COLO668 (cell line): ENCODE results near the gene SUMO3.
"Not testable (repeated sequence)": the region's sequence is repeated elsewhere in the genome, so short reads cannot be mapped to it uniquely, and the experiment has no call there.

Experiments
- DNase-seq: peaks from one replicate; lab custom pipeline; 2025; ENCODE audit not compliant: unreplicated experiment; lab: John Stamatoyannopoulos, UW

The SUMO3 gene

DNA sequence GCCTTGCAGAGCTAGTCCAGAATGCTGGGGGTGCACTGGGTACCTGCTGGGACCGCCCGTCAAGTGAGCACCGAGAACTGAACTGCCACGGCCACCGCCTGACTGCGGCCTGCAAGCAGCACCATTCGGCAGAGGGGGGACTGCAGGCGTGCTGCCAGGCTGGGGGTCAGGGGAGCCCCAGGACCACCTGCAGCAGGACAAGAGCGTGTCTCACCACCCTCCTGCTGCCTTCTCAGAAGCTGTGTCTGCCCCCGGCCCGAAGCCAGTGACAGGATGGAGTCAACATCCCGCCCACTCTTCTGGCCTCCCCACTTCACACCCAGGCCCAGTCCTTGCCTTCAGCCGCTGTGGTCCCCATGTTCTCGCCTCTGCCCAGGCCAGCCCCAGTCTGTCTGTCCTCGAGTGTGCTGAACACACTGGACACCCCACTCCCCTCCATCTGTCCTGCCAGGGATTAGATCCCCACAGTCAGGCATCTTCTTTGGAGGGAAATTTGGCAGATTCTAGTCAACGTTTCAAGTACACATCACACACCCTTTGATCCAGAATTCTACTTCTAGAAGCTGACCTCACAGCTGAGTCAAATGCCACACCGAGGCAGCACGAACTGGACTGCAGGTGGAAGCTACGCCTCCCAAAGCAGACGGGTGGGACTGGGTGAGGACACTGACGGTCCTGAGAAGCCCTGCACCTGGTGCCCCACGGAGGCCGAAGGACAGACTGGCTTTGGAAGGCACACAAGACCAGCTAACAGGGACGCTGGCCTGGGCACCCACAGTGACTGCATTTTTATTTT is 29.6 kb upstream of the SUMO3 start:
- DNase-seq: no peak

DNA sequence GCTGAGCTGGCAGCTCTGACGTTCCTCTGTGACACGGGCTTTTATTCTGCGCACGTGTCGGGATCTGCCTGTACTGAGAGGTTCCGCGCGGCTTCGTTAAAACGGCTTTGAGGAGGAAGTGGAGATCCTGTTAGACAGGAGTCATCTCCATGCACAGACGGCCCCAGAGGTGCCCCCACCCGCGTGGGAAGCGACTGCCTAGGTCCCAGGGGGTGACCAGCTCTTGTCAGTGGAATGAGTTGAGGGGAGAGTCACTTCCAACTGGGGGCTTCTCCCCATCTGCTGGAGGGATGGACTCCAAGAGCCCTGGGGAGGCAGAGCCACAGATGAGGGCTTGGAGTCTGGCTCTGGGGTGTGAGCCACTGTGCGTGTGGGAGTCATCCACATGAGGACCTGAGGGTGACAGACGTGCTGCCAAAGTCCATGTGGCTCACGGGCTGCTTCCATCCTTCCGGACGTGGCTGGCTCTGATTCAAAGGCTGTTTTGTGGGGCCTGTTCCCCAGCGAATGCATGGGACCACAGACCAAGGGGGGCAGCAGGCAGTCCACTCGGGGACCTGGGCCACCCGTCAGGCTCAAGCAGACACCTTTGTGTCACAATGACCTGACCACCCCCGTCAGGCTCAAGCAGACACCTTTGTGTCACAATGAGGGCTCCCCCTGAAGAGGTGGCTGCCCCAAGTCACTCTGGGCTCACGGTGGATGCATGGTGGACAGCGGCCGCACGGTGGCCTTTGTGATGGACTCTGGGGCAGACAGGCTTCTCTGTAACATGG is 28.8 kb upstream of the SUMO3 start:
- DNase-seq: peak; percentile 48

DNA sequence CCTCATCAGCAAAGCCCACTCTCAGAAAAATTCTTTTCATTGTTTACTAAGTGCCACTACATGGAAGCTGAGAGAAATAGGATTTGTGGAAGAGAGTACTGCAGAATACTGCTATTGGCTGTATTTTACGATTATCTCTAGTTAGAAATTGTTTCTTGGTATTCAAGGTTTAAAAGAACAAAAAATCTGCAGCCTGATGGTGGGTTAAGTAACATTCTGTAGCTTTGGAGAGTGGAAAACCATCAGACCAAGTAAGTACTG is 28.3 kb upstream of the SUMO3 start:
- no peak for DNase-seq

DNA sequence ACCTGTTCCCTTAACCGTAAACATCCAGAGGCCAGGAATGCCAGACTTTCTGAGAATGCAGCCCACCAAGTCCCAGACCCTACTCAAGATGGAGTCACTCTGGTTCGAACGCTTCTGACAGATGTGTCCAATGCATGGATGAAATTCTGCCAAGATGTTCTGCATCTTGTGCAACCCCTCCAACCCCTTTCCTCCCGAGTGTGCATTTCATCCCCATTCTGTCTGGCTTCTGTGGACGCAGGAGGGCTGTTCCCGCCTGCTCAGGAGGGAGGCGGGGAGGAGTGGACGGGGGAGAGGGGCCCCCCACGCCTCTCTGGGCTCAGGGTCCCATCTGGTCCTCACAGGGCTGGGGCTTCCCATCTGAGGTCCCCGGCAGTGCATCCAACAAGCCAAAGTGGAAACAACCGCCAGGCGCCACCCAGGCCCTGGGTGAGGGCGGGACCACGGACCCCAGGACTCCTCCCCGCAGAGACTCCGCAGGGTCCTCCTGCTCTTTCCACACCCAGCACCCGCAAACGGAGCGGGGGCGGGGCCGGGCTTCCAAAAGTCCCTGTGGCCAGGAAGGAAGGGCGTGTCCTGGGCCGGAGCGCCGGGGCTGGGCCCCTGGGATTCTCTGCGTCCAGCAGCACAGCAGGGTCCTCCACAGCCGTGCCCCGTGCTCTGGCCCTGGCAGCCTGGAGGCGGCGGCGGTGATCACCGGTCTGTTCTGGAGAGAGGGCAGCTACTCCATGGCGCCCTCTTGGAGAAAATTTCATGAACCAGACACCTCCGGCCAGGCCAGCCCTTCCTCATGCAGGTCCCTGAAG is 27.8 kb upstream of the SUMO3 start:
- peak; percentile 49 for DNase-seq

DNA sequence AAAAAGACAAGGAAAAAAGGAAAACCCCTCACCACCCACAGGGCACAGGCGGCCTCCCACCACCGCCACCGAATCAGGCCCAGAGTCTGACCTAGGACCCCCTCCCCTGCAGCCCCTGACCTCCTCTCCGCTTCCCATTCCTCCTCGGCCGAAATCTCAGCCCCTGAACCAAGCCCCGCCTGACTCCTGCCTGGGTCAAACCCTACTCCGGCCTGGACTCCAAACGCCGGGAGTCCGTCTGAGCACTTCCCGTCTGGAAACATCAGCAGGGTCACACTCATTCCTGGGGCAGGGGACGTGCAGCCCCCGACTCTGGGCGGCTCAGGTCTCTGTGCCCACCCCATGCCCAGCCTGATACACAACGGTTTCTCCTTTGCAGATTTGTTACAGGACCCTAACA is 26.4 kb upstream of the SUMO3 start:
- DNase-seq: no peak

DNA sequence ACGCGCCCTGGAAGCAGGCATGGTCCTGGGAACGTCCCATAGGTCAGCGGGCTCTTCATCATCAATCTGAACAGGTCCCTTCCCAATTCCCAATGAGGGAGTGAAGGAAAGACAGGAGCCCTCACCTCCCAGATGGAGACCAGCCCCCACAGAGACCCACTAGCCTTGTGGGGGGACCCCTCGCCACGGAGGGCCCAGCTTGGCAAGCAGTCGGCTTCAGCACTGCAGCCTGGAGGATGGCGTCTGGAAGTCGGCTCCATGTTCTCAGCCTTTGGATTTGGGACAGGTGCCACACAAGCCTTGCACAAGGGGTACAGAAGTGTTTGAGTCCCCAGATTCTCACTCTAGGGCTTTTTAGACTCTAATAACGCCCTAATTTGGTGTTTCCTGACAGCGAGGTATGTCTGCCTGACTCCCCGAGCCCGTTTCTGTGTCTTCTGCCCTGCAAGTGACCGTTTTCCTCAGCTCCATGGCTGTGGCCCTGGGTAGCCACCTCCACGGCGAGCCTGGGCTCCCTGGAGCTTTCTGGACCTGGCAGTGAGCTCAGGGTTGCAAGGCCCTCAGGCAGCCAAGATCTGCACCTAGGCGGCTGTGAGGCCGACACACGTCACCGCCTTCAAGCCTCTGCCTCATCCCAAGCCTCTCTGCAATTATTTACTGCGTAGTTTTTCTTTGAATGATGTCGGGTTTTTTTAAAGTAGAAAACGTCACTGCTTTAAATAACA is 25.0 kb upstream of the SUMO3 start:
- no peak for DNase-seq

DNA sequence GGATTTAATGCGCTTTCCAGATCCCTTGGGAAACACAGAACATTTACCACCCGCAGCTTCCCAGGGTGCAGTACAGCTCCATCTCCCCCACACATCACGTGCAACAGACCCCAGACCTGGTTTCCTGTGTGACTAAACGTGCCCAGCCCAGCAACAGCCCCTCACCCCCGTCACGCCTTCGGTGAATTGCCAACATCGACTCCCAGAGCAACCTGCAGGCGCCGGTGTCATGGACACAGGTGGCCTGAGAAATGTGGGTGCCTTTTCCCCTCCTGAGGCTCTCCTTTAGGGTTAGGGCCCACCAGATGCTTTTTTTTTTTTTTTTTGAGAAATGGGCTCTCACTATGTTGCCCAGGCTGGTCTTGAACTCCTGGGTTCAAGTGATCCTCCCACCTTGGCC is 24.2 kb upstream of the SUMO3 start:
- DNase-seq: no peak

DNA sequence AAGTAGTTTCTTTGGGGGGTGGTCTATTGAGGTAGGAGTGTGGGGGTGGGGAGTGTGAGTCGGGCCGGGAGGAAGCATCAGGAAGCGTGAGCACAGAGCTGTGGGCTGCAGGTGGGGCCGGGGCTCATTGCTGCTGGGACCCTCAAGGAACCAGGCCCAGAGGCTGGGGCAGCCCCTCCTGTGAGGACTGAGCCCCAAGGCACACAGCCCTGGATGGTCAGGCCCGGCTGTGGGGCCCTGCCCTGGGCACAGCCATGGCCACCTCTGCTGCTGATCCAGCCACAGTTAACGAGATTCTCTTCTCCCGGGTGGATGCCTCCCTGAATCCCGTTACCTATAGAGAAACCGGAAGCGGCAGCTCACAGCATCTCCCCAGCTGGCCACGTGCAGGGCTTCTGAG is 22.9 kb upstream of the SUMO3 start:
- DNase-seq: no peak

DNA sequence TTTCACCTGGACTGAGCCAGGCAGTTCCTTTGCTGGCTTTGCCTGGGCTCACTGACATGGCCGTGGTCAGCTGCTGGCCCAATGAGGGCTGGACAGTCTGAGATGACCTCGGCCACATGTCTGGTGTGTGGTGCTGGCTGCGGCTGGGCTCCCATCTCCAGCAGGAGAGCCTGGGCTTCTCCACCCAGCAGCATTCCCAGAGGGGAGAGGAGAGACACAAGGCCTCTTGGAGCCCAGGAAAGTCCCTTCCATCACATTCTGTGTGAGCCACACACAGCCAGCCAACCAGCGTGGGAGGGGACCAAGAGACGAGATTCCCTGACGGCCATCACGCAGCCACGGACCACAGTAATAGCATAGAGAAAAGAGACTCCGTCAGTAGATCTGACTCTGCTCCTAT is 21.1 kb upstream of the SUMO3 start:
- DNase-seq: no peak

DNA sequence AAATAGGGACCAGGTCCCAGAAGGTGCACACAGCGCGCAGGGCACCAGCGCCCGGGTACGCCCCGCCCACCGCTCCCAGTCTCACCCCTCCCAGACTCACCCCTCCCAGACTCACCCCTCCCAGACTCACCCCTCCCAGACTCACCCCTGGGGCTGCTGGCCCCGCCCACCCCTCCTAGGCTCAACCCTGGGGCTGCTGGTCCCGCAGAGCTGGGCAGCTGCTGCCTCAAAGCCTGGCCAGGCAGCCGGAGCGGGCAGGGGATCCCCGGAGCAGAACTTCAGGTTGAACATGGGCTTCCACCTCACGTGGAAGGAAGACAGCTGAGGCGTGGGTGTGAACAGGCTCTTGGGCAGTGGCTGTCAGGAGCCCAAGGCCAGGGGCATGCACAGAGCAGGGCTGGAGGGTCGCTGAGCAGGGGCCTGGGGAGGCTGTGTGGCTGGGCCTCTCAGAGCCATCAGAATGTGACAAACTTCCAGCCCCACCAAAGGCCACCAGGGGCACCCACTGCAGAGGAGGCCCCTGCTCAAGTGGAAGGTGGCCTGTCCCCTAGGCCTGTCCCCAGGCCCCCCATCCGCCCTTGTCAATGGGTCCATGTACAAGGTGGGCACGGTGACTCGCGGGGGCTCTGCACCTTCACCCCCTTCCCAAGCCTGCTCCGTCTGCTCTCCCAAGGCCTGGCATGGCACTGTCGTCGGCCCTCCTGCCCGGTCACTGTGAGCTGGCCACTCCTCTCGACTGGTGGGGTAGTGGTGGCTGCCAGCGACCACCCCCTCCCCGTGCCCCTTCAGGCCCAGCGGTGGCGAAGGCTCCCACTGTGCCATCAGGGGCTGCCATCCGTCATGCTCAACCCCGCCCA is 20.4 kb upstream of the SUMO3 start:
- DNase-seq: no peak

DNA sequence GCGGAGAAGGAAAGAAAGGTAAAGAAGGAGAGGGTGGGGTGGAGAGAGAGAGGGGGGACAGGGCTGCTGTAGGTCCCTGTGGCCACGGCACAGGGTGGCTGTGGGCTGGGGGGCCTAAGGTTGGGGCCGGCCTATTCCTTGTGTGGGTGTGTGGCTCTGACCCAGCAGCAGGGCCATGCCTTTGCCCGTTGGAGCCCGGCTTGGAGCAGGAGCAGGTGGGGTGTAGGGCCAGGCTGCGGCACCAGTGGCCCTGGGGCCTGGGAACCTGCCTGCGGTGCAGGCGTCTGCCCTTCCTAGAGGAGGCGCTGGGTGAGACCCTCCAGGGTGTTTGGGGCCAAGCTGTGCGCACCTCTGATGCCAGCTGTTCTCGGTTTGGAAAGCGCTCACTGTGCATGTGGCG is 19.7 kb upstream of the SUMO3 start:
- no peak for DNase-seq

DNA sequence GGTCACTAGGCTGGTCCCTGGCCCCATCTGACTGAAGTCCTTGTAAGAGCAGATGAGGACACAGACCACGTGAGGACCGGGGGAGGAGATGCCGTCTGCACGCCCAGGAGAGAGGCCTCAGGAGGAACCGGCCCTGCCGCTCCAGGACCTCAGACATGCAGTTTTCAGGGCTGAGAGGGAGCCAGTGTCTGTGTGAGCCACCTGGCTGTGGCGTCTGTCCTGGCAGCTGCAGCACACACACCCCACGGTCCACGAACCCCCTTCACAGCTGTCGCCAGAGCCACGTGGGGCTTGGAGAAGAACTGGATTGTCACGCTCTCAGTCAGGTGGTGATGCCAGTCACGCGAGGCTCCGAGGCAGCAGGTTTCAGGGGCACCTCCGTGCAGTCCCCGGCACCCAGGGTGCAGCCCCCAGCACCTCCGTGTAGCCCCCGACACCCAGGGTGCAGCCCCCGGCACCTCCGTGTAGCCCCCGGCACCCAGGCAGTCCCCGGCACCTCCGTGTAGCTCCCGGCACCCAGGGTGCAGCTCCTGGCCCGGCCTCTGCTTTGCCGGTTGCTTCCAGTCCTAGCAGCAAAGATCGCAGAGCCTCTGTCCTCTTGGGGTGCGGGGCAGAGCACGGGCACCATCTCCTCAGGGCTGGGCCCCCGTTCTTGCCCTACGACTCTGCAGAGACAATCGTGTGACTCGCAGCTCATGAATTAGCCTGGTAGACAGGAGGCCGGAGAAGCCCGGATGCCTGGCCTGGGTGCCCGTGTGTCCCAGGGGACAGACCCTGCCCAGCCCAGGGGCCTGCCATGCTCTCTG is 19.0 kb upstream of the SUMO3 start:
- peak; percentile 52 for DNase-seq

DNA sequence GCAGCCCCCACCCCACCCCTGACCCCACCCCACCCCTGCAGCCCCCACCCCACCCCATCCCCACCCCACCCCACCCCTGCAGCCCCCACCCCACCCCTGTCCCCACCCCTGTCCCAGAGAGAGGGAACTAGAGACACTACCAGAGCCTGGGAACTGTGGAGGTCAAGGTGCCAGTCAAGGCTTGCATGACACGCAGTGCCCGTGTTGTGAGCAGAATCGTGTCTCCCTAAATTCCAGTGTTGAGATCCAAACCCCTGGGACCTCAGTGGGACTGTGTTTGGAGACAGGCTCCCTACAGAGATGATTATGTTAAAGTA is 18.4 kb upstream of the SUMO3 start:
- no peak for DNase-seq

DNA sequence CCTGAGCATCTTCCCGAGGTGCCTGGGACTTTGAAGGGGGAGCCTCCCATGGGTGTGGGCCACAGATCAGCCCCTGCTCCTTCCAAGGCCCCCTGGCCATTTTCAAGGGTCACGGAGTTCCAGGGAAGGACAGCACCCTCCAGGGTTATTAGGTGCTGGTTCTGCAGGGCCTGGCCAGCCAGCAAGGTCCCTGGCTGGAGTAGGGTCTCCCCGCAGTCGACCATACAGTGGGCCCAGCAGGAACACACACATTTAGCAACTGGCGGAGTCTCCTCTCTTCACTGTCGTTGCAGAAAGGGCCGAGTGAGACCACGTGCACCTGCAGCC is 17.7 kb upstream of the SUMO3 start:
- DNase-seq: no peak

DNA sequence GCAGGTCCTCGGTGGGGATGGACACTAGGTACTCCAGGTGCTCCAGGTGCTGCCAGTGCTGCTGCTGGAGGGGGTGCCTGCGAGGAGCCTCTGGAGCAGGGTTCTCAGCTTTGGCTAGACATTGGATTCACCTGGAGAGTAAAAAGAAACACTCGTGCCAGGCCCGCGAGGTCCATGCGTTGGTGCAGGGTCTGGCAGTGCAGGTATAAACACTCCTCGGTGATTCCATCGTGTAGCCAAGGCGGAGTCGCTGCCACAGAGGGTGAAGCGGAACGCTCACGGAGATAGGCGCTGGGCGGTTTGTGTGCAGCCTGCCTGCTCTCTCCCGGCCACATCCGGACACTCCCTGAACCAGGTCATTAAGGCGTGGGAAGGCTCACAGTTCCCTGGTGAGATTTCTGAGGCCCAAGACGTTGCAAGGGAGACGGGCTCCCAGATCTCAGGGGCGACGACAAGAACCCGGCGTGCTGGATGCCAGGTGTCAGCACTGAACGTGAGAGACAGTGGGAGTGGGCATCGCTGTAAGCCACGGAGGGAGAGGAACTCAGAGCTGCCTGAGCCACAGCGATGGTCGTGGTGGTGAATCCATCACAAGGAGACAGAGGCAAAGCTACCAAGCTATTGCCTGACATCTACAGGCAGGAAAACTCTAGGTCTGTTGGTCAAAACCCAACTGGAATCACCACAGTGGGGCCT is 17.2 kb upstream of the SUMO3 start:
- no peak for DNase-seq

DNA sequence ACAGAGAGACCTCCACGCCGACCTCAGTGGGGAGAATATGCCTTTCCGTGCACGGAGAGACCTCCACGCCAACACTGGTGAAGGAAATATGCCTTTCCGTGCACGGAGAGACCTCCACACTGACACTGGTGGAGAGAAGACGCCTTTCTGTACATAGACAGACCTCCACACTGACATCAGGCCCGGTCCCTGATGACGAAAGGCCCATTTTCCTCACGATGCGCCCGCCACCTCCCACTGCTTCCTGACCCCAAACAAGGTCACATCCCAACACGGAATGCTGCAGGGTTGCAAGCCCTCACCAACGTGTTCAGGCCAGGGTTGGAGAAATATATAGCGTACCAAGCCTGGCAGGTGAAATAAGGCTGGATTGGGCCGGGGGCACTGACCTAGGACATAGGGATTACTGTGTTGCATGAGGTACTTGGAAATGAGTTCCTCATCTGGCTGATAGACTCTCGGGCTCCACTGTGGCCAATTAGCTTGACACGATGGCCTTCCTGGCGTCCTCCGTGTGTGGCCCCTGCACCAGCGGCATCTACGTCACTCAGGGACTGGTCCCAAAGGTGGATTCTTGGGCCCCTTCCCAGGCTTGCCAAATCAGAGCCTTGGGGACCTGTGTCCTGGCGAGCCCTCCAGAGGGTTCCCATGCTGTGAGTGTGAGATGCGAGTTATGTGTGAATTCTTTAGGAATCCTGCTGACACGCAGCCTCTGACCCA is 16.5 kb upstream of the SUMO3 start:
- no peak for DNase-seq

DNA sequence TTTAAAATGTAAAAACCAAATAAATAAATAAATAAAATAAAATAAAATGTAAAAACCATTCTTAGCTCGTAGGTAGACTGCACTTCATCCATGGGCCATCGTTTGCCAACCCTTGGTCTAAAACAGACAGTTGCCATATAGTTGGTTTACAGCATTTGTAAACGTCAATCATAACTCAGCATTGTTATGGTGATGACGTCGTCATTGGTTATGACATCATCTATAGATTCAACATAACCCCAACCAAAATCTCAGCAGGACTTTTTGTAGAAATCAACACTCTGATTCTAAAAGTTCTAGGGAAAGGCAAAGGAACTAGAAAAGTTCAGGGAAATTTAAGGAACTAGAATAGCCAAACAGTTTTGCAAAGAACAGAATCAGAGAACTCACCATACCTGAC is 15.8 kb upstream of the SUMO3 start:
- DNase-seq: no peak

DNA sequence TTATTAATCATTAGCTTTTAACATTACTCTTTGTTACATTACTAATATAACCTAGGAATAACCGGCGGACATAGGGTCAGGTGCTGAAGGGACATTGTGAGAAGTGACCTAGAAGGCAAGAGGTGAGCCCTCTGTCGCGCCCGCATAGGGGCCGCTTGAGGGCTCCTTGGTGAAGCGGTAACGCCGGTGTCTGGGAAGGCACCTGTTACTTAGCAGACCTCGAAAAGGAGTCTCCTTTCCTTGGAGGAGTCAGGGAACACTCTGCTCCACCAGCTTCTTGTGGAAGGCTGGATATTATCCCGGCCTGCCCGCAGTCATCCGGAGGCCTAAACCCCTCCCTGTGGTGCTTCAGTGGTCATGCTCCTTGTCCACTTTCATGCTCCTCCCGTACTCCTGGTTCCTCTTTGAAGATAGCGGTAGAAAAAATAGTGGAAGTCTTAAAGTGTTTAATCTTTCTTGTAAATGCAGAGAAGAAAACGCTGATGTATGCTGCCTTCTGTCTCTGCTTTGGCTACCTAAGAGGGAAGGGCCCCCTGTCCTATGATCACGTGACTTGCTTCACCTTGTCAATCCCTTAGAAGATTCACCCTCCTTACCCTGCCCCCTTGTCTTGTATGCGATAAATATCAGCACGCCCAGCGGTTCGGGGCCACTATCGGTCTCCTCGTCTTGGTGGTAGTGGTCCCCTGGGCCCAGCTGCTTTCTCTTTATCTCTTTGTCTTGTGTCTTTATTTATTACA is 14.8 kb upstream of the SUMO3 start:
- not testable (repeated sequence) for DNase-seq
